GM23338 (cell line): ENCODE measurements around the gene STK17A. TPM values are rescaled to one million over a fixed set of nuclear protein-coding genes. Genes with fewer than 3 reads are reported as not detected.

ENCODE experiments used
- ATAC-seq: fragments of 200-7000 bp; cut with Tn5 transposase; 3 replicates; pipeline ENCODE4 v1.9.1; 2020
- DNase-seq: peaks from one replicate; pipeline ENCODE4 v3.0.0-alpha.2; 2015; ENCODE audit warnings: low spot score
- H2AFZ ChIP-seq: fragments of 200-600 bp; sonication (generic); 2 replicates; pipeline ENCODE4 v1.8.0; 2016; ENCODE audit warnings: antibody characterized with exemption, mild to moderate bottlenecking, moderate library complexity
- H3F3A ChIP-seq: fragments of 200-600 bp; sonication (generic); replicated peaks from 2 replicates; pipeline ENCODE4 v1.8.0; 2017; ENCODE audit warnings: antibody characterized with exemption, mixed run types, low read depth
- H3K27ac ChIP-seq: fragments of 200-600 bp; sonication (generic); 2 replicates; pipeline ENCODE4 v1.6.1; 2016; ENCODE audit warnings: low read depth
- H3K27me3 ChIP-seq: fragments of 200-600 bp; sonication (generic); 2 replicates; pipeline ENCODE4 v1.8.0; 2016; ENCODE audit warnings: mild to moderate bottlenecking, mixed run types, moderate library complexity; ENCODE audit not compliant: insufficient read depth
- H3K36me3 ChIP-seq: fragments of 200-600 bp; sonication (generic); 2 replicates; pipeline ENCODE4 v1.8.0; 2016; ENCODE audit warnings: mild to moderate bottlenecking; ENCODE audit not compliant: insufficient read depth
- H3K4me1 ChIP-seq: fragments of 200-600 bp; sonication (generic); 2 replicates; pipeline ENCODE4 v1.8.0; 2016; ENCODE audit warnings: mild to moderate bottlenecking, moderate library complexity; ENCODE audit not compliant: insufficient read depth
- H3K4me2 ChIP-seq: fragments of 200-600 bp; sonication (generic); 2 replicates; pipeline ENCODE4 v1.7.1; 2017; ENCODE audit warnings: mixed run types
- H3K4me3 ChIP-seq: fragments of 200-600 bp; sonication (generic); 2 replicates; pipeline ENCODE4 v1.6.1; 2016; ENCODE audit warnings: mixed run types
- H3K79me2 ChIP-seq: fragments of 200-600 bp; sonication (generic); replicated peaks from 2 replicates; pipeline ENCODE4 v1.8.0; 2017; ENCODE audit warnings: mild to moderate bottlenecking; ENCODE audit not compliant: insufficient read depth
- H3K9me2 ChIP-seq: fragments of 200-600 bp; sonication (generic); 2 replicates; pipeline ENCODE4 v1.8.0; 2017; ENCODE audit not compliant: insufficient read depth
- H4K20me1 ChIP-seq: fragments of 200-600 bp; sonication (generic); replicated peaks from 2 replicates; pipeline ENCODE4 v1.8.0; 2017; ENCODE audit warnings: mild to moderate bottlenecking; ENCODE audit not compliant: insufficient read depth
- H3K27ac Mint-ChIP-seq: 2 replicates; pipeline ENCODE4 v1.8.0; 2020; ENCODE audit warnings: inconsistent platforms, mild to moderate bottlenecking, moderate library complexity, mixed read lengths
- H3K27me3 Mint-ChIP-seq: 3 replicates; pipeline ENCODE4 v1.8.0; 2022; ENCODE audit warnings: low read depth, mild to moderate bottlenecking, moderate library complexity, mixed read lengths, inconsistent platforms; ENCODE audit not compliant: insufficient read depth, poor library complexity
- H3K36me3 Mint-ChIP-seq: 3 replicates; pipeline ENCODE4 v1.8.0; 2021; ENCODE audit warnings: low read depth, mild to moderate bottlenecking, inconsistent platforms, moderate library complexity, mixed read lengths
- H3K4me1 Mint-ChIP-seq: 3 replicates; pipeline ENCODE4 v1.8.0; 2020; ENCODE audit warnings: mild to moderate bottlenecking, inconsistent platforms, mixed read lengths
- H3K4me3 Mint-ChIP-seq: 3 replicates; pipeline ENCODE4 v1.8.0; 2021; ENCODE audit warnings: moderate library complexity, mild to moderate bottlenecking, inconsistent platforms, mixed read lengths
- H3K9me3 Mint-ChIP-seq: 3 replicates; pipeline ENCODE4 v1.8.0; 2020; ENCODE audit warnings: moderate library complexity, mild to moderate bottlenecking, inconsistent platforms, mixed read lengths
- CREB1 ChIP-seq: fragments of 250-450 bp; sonication (Bioruptor Pico); IDR thresholded peaks from 2 replicates; pipeline ENCODE4 v1.5.0; 2020; ENCODE audit warnings: low read depth, mild to moderate bottlenecking, moderate library complexity
- EZH2phosphoT487 ChIP-seq: fragments of 200-600 bp; sonication (generic); IDR thresholded peaks from one replicate; pipeline ENCODE4 v1.8.1; 2018; ENCODE audit warnings: antibody characterized with exemption; ENCODE audit not compliant: unreplicated experiment
- JUNB ChIP-seq: IDR thresholded peaks from one replicate; pipeline ENCODE4 v1.6.1; 2016; ENCODE audit warnings: antibody characterized with exemption; ENCODE audit not compliant: unreplicated experiment
- NANOG ChIP-seq: IDR thresholded peaks from 2 replicates; pipeline ENCODE4 v1.6.1; 2016; ENCODE audit warnings: antibody characterized with exemption, borderline replicate concordance
- POLR2AphosphoS5 ChIP-seq: IDR thresholded peaks from 2 replicates; pipeline ENCODE4 v1.6.1; 2016; ENCODE audit warnings: antibody characterized with exemption, low read depth
- REST ChIP-seq: IDR thresholded peaks from one replicate; pipeline ENCODE4 v1.6.1; 2018; ENCODE audit warnings: antibody characterized with exemption; ENCODE audit not compliant: unreplicated experiment
- ZNF114 ChIP-seq: fragments of 250-450 bp; sonication (Bioruptor Pico); IDR thresholded peaks from 2 replicates; pipeline ENCODE4 v1.5.0; 2020; ENCODE audit warnings: mild to moderate bottlenecking, moderate library complexity
- ZNF331 ChIP-seq: fragments of 250-450 bp; sonication (Bioruptor Pico); IDR thresholded peaks from 2 replicates; pipeline ENCODE4 v1.5.0; 2020; ENCODE audit warnings: low read depth, mild to moderate bottlenecking, moderate library complexity
- polyA plus RNA-seq: library from polyadenylated mRNA; unstranded; fragments of >200 nt; fragmentation: Nextera tagmentation; extraction: Ambion mirVana; gene quantifications from 2 replicates; pipeline ENCODE4 v1.2.1, GENCODE V29; 2016
- total RNA-seq: library from RNA; depleted of rRNA; stranded (reverse); fragments of >200 nt; shearing (Covaris generic); gene quantifications from 2 replicates; pipeline ENCODE4 v1.2.3, GENCODE V29; 2014
- TF ChIP-seq, protein P1 (sequence below): fragments of 250-450 bp; sonication (Bioruptor Pico); IDR thresholded peaks from 2 replicates; pipeline ENCODE4 v1.5.0; 2020; ENCODE audit warnings: mild to moderate bottlenecking, moderate library complexity
- TF ChIP-seq, protein P2 (sequence below): IDR thresholded peaks from 2 replicates; pipeline ENCODE4 v1.6.1; 2016; ENCODE audit warnings: antibody characterized with exemption

STK17A gene
- total and polyA plus RNA-seq, 2 experiments from 2014 or later, result 21.2 to 21.8 TPM

DNA sequence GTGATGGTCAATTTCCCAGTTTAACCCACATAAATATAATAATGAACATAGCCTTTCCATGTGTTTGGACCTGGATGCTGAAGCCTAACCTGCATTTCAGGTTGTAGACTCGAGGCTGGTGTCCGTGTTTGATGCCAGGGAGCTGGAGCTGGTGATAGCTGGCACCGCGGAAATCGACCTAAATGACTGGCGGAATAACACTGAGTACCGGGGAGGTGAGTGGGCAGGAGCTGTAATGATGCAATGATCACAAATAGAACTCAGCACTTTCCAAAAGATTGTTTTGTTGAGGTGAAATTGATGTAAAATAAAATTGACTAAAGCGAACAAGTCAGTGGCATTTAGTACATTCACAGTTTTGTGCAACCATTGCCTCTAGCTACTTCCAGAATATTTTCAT is 30.8 kb upstream of the STK17A start (continued):
- TF ChIP-seq, protein P1, sequence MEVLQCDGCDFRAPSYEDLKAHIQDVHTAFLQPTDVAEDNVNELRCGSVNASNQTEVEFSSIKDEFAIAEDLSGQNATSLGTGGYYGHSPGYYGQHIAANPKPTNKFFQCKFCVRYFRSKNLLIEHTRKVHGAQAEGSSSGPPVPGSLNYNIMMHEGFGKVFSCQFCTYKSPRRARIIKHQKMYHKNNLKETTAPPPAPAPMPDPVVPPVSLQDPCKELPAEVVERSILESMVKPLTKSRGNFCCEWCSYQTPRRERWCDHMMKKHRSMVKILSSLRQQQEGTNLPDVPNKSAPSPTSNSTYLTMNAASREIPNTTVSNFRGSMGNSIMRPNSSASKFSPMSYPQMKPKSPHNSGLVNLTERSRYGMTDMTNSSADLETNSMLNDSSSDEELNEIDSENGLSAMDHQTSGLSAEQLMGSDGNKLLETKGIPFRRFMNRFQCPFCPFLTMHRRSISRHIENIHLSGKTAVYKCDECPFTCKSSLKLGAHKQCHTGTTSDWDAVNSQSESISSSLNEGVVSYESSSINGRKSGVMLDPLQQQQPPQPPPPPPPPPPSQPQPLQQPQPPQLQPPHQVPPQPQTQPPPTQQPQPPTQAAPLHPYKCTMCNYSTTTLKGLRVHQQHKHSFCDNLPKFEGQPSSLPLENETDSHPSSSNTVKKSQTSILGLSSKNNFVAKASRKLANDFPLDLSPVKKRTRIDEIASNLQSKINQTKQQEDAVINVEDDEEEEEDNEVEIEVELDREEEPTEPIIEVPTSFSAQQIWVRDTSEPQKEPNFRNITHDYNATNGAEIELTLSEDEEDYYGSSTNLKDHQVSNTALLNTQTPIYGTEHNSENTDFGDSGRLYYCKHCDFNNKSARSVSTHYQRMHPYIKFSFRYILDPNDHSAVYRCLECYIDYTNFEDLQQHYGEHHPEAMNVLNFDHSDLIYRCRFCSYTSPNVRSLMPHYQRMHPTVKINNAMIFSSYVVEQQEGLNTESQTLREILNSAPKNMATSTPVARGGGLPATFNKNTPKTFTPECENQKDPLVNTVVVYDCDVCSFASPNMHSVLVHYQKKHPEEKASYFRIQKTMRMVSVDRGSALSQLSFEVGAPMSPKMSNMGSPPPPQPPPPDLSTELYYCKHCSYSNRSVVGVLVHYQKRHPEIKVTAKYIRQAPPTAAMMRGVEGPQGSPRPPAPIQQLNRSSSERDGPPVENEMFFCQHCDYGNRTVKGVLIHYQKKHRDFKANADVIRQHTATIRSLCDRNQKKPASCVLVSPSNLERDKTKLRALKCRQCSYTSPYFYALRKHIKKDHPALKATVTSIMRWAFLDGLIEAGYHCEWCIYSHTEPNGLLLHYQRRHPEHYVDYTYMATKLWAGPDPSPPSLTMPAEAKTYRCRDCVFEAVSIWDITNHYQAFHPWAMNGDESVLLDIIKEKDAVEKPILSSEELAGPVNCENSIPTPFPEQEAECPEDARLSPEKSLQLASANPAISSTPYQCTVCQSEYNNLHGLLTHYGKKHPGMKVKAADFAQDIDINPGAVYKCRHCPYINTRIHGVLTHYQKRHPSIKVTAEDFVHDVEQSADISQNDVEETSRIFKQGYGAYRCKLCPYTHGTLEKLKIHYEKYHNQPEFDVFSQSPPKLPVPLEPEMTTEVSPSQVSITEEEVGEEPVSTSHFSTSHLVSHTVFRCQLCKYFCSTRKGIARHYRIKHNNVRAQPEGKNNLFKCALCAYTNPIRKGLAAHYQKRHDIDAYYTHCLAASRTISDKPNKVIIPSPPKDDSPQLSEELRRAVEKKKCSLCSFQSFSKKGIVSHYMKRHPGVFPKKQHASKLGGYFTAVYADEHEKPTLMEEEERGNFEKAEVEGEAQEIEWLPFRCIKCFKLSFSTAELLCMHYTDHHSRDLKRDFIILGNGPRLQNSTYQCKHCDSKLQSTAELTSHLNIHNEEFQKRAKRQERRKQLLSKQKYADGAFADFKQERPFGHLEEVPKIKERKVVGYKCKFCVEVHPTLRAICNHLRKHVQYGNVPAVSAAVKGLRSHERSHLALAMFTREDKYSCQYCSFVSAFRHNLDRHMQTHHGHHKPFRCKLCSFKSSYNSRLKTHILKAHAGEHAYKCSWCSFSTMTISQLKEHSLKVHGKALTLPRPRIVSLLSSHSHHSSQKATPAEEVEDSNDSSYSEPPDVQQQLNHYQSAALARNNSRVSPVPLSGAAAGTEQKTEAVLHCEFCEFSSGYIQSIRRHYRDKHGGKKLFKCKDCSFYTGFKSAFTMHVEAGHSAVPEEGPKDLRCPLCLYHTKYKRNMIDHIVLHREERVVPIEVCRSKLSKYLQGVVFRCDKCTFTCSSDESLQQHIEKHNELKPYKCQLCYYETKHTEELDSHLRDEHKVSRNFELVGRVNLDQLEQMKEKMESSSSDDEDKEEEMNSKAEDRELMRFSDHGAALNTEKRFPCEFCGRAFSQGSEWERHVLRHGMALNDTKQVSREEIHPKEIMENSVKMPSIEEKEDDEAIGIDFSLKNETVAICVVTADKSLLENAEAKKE (CRISPR knock-in tag), result no peak
- no peak for TF ChIP-seq JUNB
- TF ChIP-seq ZNF331 (CRISPR knock-in tag), result no peak
- no peak for TF ChIP-seq POLR2AphosphoS5
- TF ChIP-seq NANOG, result no peak
- TF ChIP-seq ZNF114 (CRISPR knock-in tag), result no peak
- TF ChIP-seq, protein P2, sequence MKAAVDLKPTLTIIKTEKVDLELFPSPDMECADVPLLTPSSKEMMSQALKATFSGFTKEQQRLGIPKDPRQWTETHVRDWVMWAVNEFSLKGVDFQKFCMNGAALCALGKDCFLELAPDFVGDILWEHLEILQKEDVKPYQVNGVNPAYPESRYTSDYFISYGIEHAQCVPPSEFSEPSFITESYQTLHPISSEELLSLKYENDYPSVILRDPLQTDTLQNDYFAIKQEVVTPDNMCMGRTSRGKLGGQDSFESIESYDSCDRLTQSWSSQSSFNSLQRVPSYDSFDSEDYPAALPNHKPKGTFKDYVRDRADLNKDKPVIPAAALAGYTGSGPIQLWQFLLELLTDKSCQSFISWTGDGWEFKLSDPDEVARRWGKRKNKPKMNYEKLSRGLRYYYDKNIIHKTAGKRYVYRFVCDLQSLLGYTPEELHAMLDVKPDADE, result no peak
- no peak for TF ChIP-seq CREB1 (CRISPR knock-in tag)
- TF ChIP-seq EZH2phosphoT487, result no peak

DNA sequence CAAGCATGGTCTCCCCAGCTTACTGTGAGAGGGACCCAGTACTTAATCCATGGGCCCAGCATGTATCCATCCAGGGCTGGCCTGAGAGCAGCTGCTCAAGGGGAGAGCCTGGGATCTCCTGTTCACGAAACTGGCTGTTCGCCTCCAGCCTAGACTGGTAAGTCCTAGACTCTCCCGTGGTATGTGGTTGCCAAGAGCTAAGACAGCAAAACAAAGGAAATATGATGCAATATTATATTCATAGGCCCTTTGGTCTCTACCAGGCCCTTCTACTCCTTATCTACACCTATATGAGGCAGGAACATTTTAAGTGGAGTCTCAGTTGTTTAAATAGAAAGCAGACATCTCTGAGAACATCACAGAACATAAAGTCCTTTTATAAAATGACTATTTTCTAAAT is 28.9 kb upstream of the STK17A start:
- Histone ChIP-seq H3K9me2 (no peaks in the 10 kb centered on the region; the same call in 1 of the 2 replicates), H3K27ac (no peak overlapping the region), H2AFZ (no peak overlapping the region), H3K4me2 (no peak overlapping the region), H4K20me1 (no peaks in the 10 kb centered on the region), H3F3A (peaks cover 5% of the 10 kb centered on the region), H3K79me2 (no peaks in the 10 kb centered on the region), H3K36me3 (no peaks in the 10 kb centered on the region), H3K4me1 (peaks cover 17% of the 10 kb centered on the region), H3K4me3 (no peak overlapping the region), H3K27me3 (no peaks in the 10 kb centered on the region)
- Mint-ChIP-seq H3K4me3 (no peak overlapping the region), H3K27me3 (peaks cover 2% of the 10 kb centered on the region), H3K9me3 (no peaks in the 10 kb centered on the region), H3K36me3 (no peaks in the 10 kb centered on the region; the same call in 2 of the 3 replicates), H3K4me1 (peaks cover 19% of the 10 kb centered on the region), H3K27ac (no peak overlapping the region; the same call in 1 of the 2 replicates)
- no peak for DNase-seq
- ATAC-seq, result no peak
- TF ChIP-seq EZH2phosphoT487, result no peak
- no peak for TF ChIP-seq REST
- no peak for TF ChIP-seq ZNF114 (CRISPR knock-in tag)
